GM18526 (cell line): ENCODE results near the gene ETV4.

Experiments
- POLR2A ChIP-seq: IDR thresholded peaks from 3 replicates; pipeline ENCODE4 v1.6.1; 2011; ENCODE audit not compliant: insufficient read length; ENCODE audit errors: extremely low read depth

Gene ETV4

GRCh38 chr17:43576563-43577229, 30.6 kb upstream of the ETV4 start:
- TF ChIP-seq POLR2A, result no peak

- no peak for TF ChIP-seq POLR2A
Measured at GRCh38 chr17:43574896-43575525, 28.9 kb upstream of the ETV4 start.

- no peak for TF ChIP-seq POLR2A
Measured at GRCh38 chr17:43574348-43574747, 28.2 kb upstream of the ETV4 start.

- no peak for TF ChIP-seq POLR2A
Measured at GRCh38 chr17:43573579-43574321, 27.6 kb upstream of the ETV4 start.

GRCh38 chr17:43572368-43572980, 26.3 kb upstream of the ETV4 start:
- no peak for TF ChIP-seq POLR2A

- TF ChIP-seq POLR2A, result no peak
Measured at GRCh38 chr17:43570518-43570928, 24.4 kb upstream of the ETV4 start.

GRCh38 chr17:43568506-43569082, 22.5 kb upstream of the ETV4 start:
- TF ChIP-seq POLR2A, result no peak

- TF ChIP-seq POLR2A, result no peak
Measured at GRCh38 chr17:43563600-43564594, 17.8 kb upstream of the ETV4 start.

- TF ChIP-seq POLR2A, result no peak
Measured at GRCh38 chr17:43562679-43563599, 16.8 kb upstream of the ETV4 start.

- TF ChIP-seq POLR2A, result no peak
Measured at GRCh38 chr17:43560461-43561427, 14.6 kb upstream of the ETV4 start.

- TF ChIP-seq POLR2A, result no peak
Measured at GRCh38 chr17:43559161-43559816, 13.1 kb upstream of the ETV4 start.

- TF ChIP-seq POLR2A, result no peak
Measured at GRCh38 chr17:43558805-43559160, 12.6 kb upstream of the ETV4 start.

- no peak for TF ChIP-seq POLR2A
Measured at GRCh38 chr17:43556292-43556691, 10.2 kb upstream of the ETV4 start.
